Vagina (tissue), 2 donors: ENCODE results near the gene CEP170B.

Source experiments
- CTCF ChIP-seq, 3 experiments: fragments of 450-650 bp in 2 of 3; fragments of 200-600 bp in 1 of 3; sonication (generic) in 1 of 3; IDR thresholded peaks; one replicate each; pipeline ENCODE4 v1.5.1; 2017 to 2019; ENCODE audit warnings: antibody characterized with exemption in 3 of 3, mild to moderate bottlenecking in 2 of 3, moderate library complexity in 2 of 3
- POLR2A ChIP-seq, 2 donors: fragments of 450-650 bp; IDR thresholded peaks; one replicate each; pipeline ENCODE4 v1.6.1; 2017; ENCODE audit warnings: antibody characterized with exemption in 2 of 2, mild to moderate bottlenecking in 2 of 2, moderate library complexity in 2 of 2

- TF ChIP-seq CTCF (IDR thresholded peaks at IDR 0.05), result no peak
- TF ChIP-seq POLR2A (IDR thresholded peaks at IDR 0.05), result no peak
These were observed 27.7 kb downstream of the CEP170B start for GRCh38 chr14:104892531-104893434.
